ENCODE results near the gene CYP19A1. TPM values are rescaled to one million over a fixed set of nuclear protein-coding genes. Genes with fewer than 3 reads are reported as not detected.

CYP19A1 gene
- total RNA-seq, 5 donors from 2014 or later (not counting 1 experiment from before 2014, with no cell fraction given): 0.23 TPM; not detected in 4

DNA sequence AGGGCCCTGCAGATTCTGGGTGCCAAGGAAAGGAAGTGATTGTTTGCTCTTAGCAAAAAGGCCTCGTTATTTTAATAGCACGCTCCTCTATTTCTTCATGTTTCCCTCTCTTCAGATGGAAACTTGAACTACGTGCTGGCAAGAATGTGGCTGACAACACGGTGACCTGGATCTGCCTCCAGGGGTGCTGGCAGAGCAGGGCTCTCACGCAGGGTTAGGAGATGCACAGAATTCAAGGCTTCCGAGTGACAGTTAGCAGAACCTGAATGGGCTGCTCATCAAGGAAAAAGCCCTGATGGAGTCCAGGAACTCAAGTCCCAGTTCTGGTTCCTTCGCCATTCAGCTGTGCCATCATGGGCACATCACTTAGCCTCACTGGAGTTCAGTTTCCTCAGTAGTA is 22.7 kb downstream of the CYP19A1 start:
- CTCF ChIA-PET: no interaction called here
- H3K27ac Mint-ChIP-seq: no peak overlapping the region
- Histone ChIP-seq H3K27ac (ENCODE audit: low read length) (no peak overlapping the region), H3K4me3 (ENCODE audit: control insufficient read depth in 1 of 2, extremely low read depth in 1 of 2, low read length in 1 of 2) (no peak overlapping the region), H3K27me3 (replicated peaks in 1 of 2; ENCODE audit: control insufficient read depth in 2 of 2, extremely low read depth in 1 of 2, insufficient read depth in 2 of 2, low read length in 1 of 2) (peaks cover 0 to 4% of the 10 kb centered on the region in 2 experiments), H3K9me3 (no peaks in the 10 kb centered on the region), H3K36me3 (ENCODE audit: control insufficient read depth in 2 of 2, extremely low read depth in 1 of 2, insufficient read depth in 1 of 2, low read length in 1 of 2) (no peaks in the 10 kb centered on the region), H3K4me1 (ENCODE audit: control insufficient read depth in 1 of 2, extremely low read depth in 1 of 2, insufficient read depth in 2 of 2, low read length in 2 of 2) (no peaks in the 10 kb centered on the region)
- no peaks in the 10 kb centered on the region for H3K9me3 Mint-ChIP-seq
- DNase-seq (no peak), ATAC-seq (replicated peaks in 1 of 4) (no peak)
- no peaks in the 10 kb centered on the region for H3K36me3 Mint-ChIP-seq
- WGBS (ENCODE audit: insufficient coverage): 89% methylated on average over 5 of the region's 7 CpGs
- POLR2A ChIA-PET: no interaction called here
- H3K4me3 Mint-ChIP-seq: no peak overlapping the region
- H3K4me1 Mint-ChIP-seq: no peaks in the 10 kb centered on the region
- H3K27me3 Mint-ChIP-seq: peaks cover 2 to 6% of the 10 kb centered on the region in 2 donors

DNA sequence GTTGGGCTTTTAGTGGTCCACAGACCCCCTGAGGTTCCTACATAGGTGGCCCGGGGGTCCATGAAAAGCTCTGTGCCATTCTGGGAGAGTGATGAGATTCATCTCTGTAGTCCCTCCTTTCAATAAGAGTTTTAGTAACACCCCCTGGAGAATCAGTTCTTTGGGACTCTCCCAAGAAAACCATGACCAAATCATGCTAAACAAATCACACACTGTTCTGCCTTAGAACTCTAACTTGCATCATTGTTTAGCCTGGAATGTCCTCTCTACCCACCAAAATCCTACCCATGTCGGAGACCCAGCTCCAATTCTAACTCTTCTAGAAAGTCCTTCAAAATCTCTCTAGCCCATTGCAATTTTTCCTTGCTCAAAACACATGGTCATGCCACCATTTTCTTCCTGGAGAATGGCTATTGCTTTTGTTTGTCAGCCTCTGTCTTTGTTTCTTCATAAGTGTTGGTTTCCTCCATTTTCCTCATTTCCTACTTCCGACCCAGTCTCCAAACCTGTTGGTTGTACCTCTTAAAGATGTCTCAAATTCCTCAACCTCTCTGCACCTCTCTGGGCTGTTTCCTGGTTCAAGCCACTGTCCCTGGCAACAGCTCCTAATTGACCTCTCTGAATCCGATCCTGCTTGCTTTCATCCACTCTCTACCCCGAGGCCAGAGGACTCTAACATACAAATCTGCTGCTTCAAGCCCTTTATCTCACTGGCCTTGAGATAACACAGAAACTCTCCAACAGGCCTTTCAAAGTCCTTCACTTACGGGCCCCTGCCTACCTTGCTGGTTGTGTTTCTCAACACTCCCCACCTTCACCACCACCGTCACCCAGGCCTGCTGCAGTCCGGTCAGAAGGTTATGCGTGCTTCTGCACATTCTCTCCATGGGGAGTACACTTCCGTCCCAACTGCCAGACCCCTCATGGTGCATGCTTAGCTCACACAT is 23.7 kb downstream of the CYP19A1 start:
- Mint-ChIP-seq H3K36me3 (no peaks in the 10 kb centered on the region), H3K9me3 (no peaks in the 10 kb centered on the region), H3K4me3 (no peak overlapping the region), H3K27ac (no peak overlapping the region), H3K4me1 (no peaks in the 10 kb centered on the region), H3K27me3 (peaks cover 2 to 3% of the 10 kb centered on the region in 2 donors)
- ATAC-seq (replicated peaks in 1 of 4) (no peak), DNase-seq (no peak)
- H3K27me3 ChIP-seq (replicated peaks in 1 of 2; ENCODE audit: control insufficient read depth in 2 of 2, extremely low read depth in 1 of 2, insufficient read depth in 2 of 2, low read length in 1 of 2): peaks cover 0 to 4% of the 10 kb centered on the region in 2 experiments
- WGBS (ENCODE audit: insufficient coverage): 88% methylated on average over 9 of the region's 10 CpGs
- ChIA-PET POLR2A (no interaction called here), CTCF (no interaction called here)
- no peaks in the 10 kb centered on the region for H3K9me3 ChIP-seq
- no peak overlapping the region for H3K27ac ChIP-seq (ENCODE audit: low read length)
- H3K4me1 ChIP-seq (ENCODE audit: control insufficient read depth in 1 of 2, extremely low read depth in 1 of 2, insufficient read depth in 2 of 2, low read length in 2 of 2): no peaks in the 10 kb centered on the region
- no peak overlapping the region for H3K4me3 ChIP-seq (ENCODE audit: control insufficient read depth in 1 of 2, extremely low read depth in 1 of 2, low read length in 1 of 2)
- H3K36me3 ChIP-seq (ENCODE audit: control insufficient read depth in 2 of 2, extremely low read depth in 1 of 2, insufficient read depth in 1 of 2, low read length in 1 of 2): no peaks in the 10 kb centered on the region

DNA sequence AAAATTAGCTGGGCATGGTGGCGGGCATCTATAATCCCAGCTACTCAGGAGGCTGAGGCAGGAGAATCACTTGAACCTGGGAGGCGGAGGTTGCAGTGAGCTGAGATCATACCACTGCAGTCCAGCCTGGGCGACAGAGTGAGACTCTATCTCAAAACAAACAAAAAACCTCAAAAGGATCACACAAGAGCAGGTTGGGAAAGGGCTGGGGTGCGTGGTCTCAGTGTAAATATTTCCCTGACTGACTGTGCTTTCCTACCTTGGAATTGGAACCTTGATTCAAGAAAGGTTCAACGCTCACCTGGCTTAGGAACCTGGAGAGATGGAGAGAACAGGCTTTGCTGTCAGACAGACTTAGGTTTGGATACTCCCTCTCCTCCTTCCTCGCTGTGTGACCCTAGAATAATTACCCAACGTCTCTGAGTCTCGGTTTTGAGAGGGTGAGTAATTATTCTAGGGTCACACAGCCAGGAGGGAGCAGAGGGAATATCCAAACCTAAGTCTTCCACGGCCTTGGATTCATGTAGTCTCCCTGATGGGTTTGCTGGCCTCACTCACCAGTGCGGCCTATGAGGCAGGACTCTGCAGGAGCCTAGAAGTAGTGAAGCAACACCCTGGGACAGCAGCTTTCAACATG is 24.6 kb downstream of the CYP19A1 start:
- H3K27ac Mint-ChIP-seq: no peak overlapping the region
- no peak overlapping the region for H3K4me3 Mint-ChIP-seq

DNA sequence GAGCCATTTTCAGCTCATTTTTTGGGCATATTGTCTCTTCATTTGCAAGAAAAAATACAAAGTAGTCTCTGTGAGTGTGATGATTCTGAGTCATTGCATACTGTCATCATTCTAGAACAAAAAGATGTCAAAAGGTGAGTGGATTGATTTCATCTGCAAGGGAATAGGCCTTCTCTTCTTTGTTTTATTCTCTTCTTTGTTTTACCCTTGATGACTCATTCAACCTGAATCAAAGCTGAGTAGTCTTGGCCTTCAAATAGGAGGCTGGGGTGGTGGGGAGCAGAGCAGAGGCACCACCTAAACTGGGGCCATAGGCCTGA is 25.4 kb downstream of the CYP19A1 start:
- POLR2A ChIA-PET: no interaction called here
- ATAC-seq (replicated peaks in 1 of 4) (no peak), DNase-seq (no peak)
- Mint-ChIP-seq H3K9me3 (no peaks in the 10 kb centered on the region), H3K27ac (no peak overlapping the region), H3K4me3 (no peak overlapping the region), H3K27me3 (peaks cover 0 to 4% of the 10 kb centered on the region in 2 donors), H3K36me3 (no peaks in the 10 kb centered on the region), H3K4me1 (no peaks in the 10 kb centered on the region)
- no peak overlapping the region for H3K4me3 ChIP-seq (ENCODE audit: control insufficient read depth in 1 of 2, extremely low read depth in 1 of 2, low read length in 1 of 2)
- no peaks in the 10 kb centered on the region for H3K9me3 ChIP-seq
- no peaks in the 10 kb centered on the region for H3K4me1 ChIP-seq (ENCODE audit: control insufficient read depth in 1 of 2, extremely low read depth in 1 of 2, insufficient read depth in 2 of 2, low read length in 2 of 2)
- CTCF ChIA-PET: no interaction called here
- H3K27me3 ChIP-seq (replicated peaks in 1 of 2; ENCODE audit: control insufficient read depth in 2 of 2, extremely low read depth in 1 of 2, insufficient read depth in 2 of 2, low read length in 1 of 2): peaks cover 0 to 4% of the 10 kb centered on the region in 2 experiments
- H3K36me3 ChIP-seq (ENCODE audit: control insufficient read depth in 2 of 2, extremely low read depth in 1 of 2, insufficient read depth in 1 of 2, low read length in 1 of 2): no peaks in the 10 kb centered on the region
- H3K27ac ChIP-seq (ENCODE audit: low read length): no peak overlapping the region

More for the DNA sequence above, 24.6 kb downstream of the CYP19A1 start:
- Histone ChIP-seq H3K4me1 (ENCODE audit: control insufficient read depth in 1 of 2, extremely low read depth in 1 of 2, insufficient read depth in 2 of 2, low read length in 2 of 2) (no peaks in the 10 kb centered on the region), H3K36me3 (ENCODE audit: control insufficient read depth in 2 of 2, extremely low read depth in 1 of 2, insufficient read depth in 1 of 2, low read length in 1 of 2) (no peaks in the 10 kb centered on the region), H3K9me3 (no peaks in the 10 kb centered on the region), H3K27me3 (replicated peaks in 1 of 2; ENCODE audit: control insufficient read depth in 2 of 2, extremely low read depth in 1 of 2, insufficient read depth in 2 of 2, low read length in 1 of 2) (peaks cover 0 to 4% of the 10 kb centered on the region in 2 experiments), H3K4me3 (ENCODE audit: control insufficient read depth in 1 of 2, extremely low read depth in 1 of 2, low read length in 1 of 2) (no peak overlapping the region), H3K27ac (ENCODE audit: low read length) (no peak overlapping the region)
- WGBS (ENCODE audit: insufficient coverage): 90% methylated on average over 2 of the region's 10 CpGs
- no peaks in the 10 kb centered on the region for H3K9me3 Mint-ChIP-seq
- POLR2A ChIA-PET: no interaction called here
- peaks cover 2 to 3% of the 10 kb centered on the region in 2 donors for H3K27me3 Mint-ChIP-seq
- no peak for ATAC-seq (replicated peaks in 1 of 4)
- no peaks in the 10 kb centered on the region for H3K4me1 Mint-ChIP-seq
- DNase-seq: no peak
- CTCF ChIA-PET: no interaction called here
- no peaks in the 10 kb centered on the region for H3K36me3 Mint-ChIP-seq

DNA sequence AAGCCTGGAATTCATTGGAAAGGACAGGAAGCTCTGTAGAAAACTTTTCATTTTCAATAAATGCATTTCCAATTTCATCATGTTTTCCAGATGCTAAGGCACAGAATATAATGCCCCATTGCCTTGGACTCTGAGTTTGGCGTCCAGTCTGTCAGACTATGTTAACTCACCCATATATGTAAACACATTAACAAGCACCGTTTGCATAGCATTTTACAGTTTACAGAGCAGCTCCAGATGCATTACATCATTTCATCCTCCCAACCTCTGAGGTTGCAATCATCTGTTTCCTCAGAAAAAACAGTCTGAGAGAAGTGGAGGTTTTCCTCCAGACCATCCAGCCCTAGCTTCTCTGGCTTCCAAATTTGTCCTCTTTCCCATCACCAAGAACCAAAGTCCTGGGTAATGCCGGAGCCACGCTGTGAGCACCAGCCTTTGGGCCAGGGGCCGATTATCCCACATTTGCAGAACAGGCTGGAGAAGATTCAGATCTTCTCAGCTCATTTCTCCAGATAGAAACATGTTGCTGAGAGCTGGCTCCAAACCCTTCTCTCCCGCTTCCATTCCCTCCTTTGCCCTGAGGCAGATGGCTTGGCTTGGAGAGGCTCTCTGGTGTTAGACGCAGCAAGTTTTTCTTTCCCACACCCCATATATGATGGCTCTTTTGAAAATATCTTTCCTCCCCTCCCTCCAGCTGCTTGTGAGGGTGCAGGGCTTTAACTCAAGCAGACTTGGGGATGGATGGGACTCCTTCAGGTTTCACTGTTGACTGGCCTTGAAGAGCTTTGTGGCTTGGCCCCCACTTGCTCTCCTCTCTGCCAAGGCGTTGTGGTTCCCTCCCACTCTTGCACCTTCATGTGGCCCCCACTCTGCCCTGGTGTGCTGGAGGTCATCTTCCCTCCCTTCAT is 26.0 kb downstream of the CYP19A1 start:
- ATAC-seq (replicated peaks in 1 of 4) (no peak), DNase-seq (no peak)
- Mint-ChIP-seq H3K36me3 (no peaks in the 10 kb centered on the region), H3K4me1 (no peaks in the 10 kb centered on the region), H3K27me3 (peaks cover 0 to 4% of the 10 kb centered on the region in 2 donors), H3K9me3 (no peaks in the 10 kb centered on the region), H3K4me3 (no peak overlapping the region), H3K27ac (no peak overlapping the region)
- POLR2A ChIA-PET: no interaction called here
- 58% methylated on average over 5 of the region's 8 CpGs for WGBS (ENCODE audit: insufficient coverage)
- no peak overlapping the region for H3K27ac ChIP-seq (ENCODE audit: low read length)
- no peaks in the 10 kb centered on the region for H3K27me3 ChIP-seq (replicated peaks in 1 of 2; ENCODE audit: control insufficient read depth in 2 of 2, extremely low read depth in 1 of 2, insufficient read depth in 2 of 2, low read length in 1 of 2)
- CTCF ChIA-PET: no interaction called here
- no peaks in the 10 kb centered on the region for H3K36me3 ChIP-seq (ENCODE audit: control insufficient read depth in 2 of 2, extremely low read depth in 1 of 2, insufficient read depth in 1 of 2, low read length in 1 of 2)
- H3K9me3 ChIP-seq: no peaks in the 10 kb centered on the region
- H3K4me3 ChIP-seq (ENCODE audit: control insufficient read depth in 1 of 2, extremely low read depth in 1 of 2, low read length in 1 of 2): no peak overlapping the region
- no peaks in the 10 kb centered on the region for H3K4me1 ChIP-seq (ENCODE audit: control insufficient read depth in 1 of 2, extremely low read depth in 1 of 2, insufficient read depth in 2 of 2, low read length in 2 of 2)

DNA sequence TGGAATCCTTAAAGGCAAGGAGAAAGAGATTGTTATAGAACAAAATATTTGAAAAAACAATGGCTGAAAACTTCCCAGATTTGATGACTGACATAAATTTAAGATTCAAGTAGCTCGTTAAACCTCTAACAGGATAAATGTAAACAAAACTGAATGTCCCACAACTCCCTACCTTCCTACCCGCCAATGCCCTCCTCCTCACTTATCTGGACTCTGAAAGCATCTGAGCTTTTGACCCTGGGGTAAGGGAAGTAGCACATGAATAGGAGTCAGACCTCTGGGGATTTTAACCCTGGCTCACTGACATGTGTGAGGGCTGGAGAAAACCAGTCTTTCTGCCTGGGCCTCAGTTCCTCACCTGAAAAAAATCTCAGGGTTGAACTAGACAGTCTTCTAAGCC is 26.9 kb downstream of the CYP19A1 start:
- Histone ChIP-seq H3K4me1 (ENCODE audit: control insufficient read depth in 1 of 2, extremely low read depth in 1 of 2, insufficient read depth in 2 of 2, low read length in 2 of 2) (no peaks in the 10 kb centered on the region), H3K9me3 (no peaks in the 10 kb centered on the region), H3K27me3 (replicated peaks in 1 of 2; ENCODE audit: control insufficient read depth in 2 of 2, extremely low read depth in 1 of 2, insufficient read depth in 2 of 2, low read length in 1 of 2) (no peaks in the 10 kb centered on the region), H3K27ac (ENCODE audit: low read length) (no peak overlapping the region), H3K36me3 (ENCODE audit: control insufficient read depth in 2 of 2, extremely low read depth in 1 of 2, insufficient read depth in 1 of 2, low read length in 1 of 2) (no peaks in the 10 kb centered on the region), H3K4me3 (ENCODE audit: control insufficient read depth in 1 of 2, extremely low read depth in 1 of 2, low read length in 1 of 2) (no peak overlapping the region)
- DNase-seq (no peak), ATAC-seq (replicated peaks in 1 of 4) (no peak)
- Mint-ChIP-seq H3K27ac (no peak overlapping the region), H3K4me3 (no peak overlapping the region), H3K27me3 (peaks cover 0 to 6% of the 10 kb centered on the region in 2 donors), H3K9me3 (no peaks in the 10 kb centered on the region), H3K4me1 (no peaks in the 10 kb centered on the region), H3K36me3 (no peaks in the 10 kb centered on the region)
- CTCF ChIA-PET: no interaction called here
- no CpG with 5 or more reads among the region's 2 CpGs for WGBS (ENCODE audit: insufficient coverage)
- POLR2A ChIA-PET: no interaction called here

All from T-cell (primary cell).